GM13976 (cell line): ENCODE data around the gene RAD51B.

Source experiments
- DNase-seq: peaks from one replicate; pipeline ENCODE4 v3.0.0; 2012; ENCODE audit warnings: low spot score
- CTCF ChIP-seq: IDR thresholded peaks from 2 replicates; pipeline ENCODE4 v1.5.1; 2012; ENCODE audit warnings: borderline replicate concordance, mild to moderate bottlenecking; ENCODE audit not compliant: insufficient read depth; ENCODE audit errors: extremely low read depth, missing control alignments, control extremely low read depth
- in situ Hi-C: fragments of 300-500 bp; cut with MboI; formaldehyde crosslinking; loops from one replicate; pipeline ENCODE4 v1.12.0; 2022; ENCODE audit warnings: low sequenced_read_pairs, mixed read lengths, inconsistent platforms; ENCODE audit not compliant: unreplicated experiment

RAD51B gene

GRCh38 chr14:68222154-68222553 is 402.6 kb downstream of the RAD51B start:
- TF ChIP-seq CTCF: no peak
- in situ Hi-C loops: no loop called here
- DNase-seq: no peak

GRCh38 chr14:68222726-68223125 is 403.1 kb downstream of the RAD51B start:
- no peak for DNase-seq
- TF ChIP-seq CTCF: no peak
- in situ Hi-C loops: no loop called here

GRCh38 chr14:68223631-68224030 is 404.1 kb downstream of the RAD51B start:
- no peak for DNase-seq
- no peak for TF ChIP-seq CTCF
- in situ Hi-C loops: no loop called here

GRCh38 chr14:68225321-68225720 is 405.7 kb downstream of the RAD51B start:
- TF ChIP-seq CTCF: no peak
- in situ Hi-C loops: no loop called here
- DNase-seq: no peak

- DNase-seq: no peak
- no peak for TF ChIP-seq CTCF
- in situ Hi-C loops: no loop called here
These were observed 406.9 kb downstream of the RAD51B start for GRCh38 chr14:68226523-68226922.

GRCh38 chr14:68228656-68229055 is 409.1 kb downstream of the RAD51B start:
- in situ Hi-C loops: no loop called here
- no peak for TF ChIP-seq CTCF
- DNase-seq: no peak
